Body of pancreas (tissue), 4 donors: ENCODE measurements around the gene PRKG1.

Source experiments
- CTCF ChIP-seq, 7 experiments: fragments of 450-650 bp in 4 of 7; fragments of 200-600 bp in 3 of 7; sonication (generic) in 3 of 7; IDR thresholded peaks; one replicate each; pipeline ENCODE4 v1.5.1; 2016 to 2019; ENCODE audit warnings: antibody characterized with exemption in 7 of 7
- POLR2A ChIP-seq, 3 donors: fragments of 450-650 bp; IDR thresholded peaks; one replicate each; pipeline ENCODE4 v1.6.1; 2016; ENCODE audit warnings: antibody characterized with exemption in 3 of 3, mild to moderate bottlenecking in 2 of 3

GRCh38 chr10:51326174-51326573 lies 251.9 kb downstream of the PRKG1 start:
- no peak for TF ChIP-seq CTCF (IDR thresholded peaks at IDR 0.05)
- no peak for TF ChIP-seq POLR2A (IDR thresholded peaks at IDR 0.05)
